Measurements from ENCODE around the gene HTT-AS.
"Not testable (repeated sequence)": the region's sequence is repeated elsewhere in the genome, so short reads cannot be mapped to it uniquely, and the experiment has no call there.

Gene HTT-AS

DNA sequence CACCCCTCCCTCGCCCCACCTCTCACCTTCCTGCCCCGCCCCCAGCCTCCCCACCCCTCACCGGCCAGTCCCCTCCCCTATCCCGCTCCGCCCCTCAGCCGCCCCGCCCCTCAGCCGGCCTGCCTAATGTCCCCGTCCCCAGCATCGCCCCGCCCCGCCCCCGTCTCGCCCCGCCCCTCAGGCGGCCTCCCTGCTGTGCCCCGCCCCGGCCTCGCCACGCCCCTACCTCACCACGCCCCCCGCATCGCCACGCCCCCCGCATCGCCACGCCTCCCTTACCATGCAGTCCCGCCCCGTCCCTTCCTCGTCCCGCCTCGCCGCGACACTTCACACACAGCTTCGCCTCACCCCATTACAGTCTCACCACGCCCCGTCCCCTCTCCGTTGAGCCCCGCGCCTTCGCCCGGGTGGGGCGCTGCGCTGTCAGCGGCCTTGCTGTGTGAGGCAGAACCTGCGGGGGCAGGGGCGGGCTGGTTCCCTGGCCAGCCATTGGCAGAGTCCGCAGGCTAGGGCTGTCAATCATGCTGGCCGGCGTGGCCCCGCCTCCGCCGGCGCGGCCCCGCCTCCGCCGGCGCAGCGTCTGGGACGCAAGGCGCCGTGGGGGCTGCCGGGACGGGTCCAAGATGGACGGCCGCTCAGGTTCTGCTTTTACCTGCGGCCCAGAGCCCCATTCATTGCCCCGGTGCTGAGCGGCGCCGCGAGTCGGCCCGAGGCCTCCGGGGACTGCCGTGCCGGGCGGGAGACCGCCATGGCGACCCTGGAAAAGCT lies at the start of gene HTT-AS, which contains the start of gene HTT:
TSS of gene HTT-AS (minus strand) at position 461 of the 768 bp plus-strand sequence.
TSS of gene HTT (plus strand) at position 604 of the 768 bp plus-strand sequence. CDS start at position 749, 145 bp downstream.
- peak; percentile 80 to 85 for DNase-seq

DNA sequence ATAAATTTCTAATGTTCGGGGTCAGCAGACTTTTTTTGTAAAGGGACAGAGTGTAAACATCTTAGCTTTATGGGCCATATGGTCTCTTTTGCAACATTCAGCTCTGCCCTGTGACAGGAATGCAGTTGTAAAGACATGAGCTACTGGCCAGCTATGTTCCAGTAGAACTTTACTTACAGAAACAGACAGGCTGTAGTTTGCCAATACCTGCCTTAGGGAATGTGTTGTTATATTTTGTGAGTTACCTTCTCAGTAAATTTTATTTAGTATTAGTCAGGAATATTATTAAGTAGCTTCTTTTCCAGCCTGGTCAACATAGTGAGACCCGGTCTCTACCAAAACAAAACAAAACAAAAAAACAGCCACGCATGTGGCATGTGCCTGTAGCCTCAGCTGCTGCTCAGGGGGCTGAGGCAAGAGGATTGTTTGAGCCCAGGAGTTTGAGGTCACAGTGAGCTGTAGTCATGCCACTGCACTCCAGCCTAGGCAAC lies 48.9 kb upstream of the HTT-AS start:
- DNase-seq = no peak

DNA sequence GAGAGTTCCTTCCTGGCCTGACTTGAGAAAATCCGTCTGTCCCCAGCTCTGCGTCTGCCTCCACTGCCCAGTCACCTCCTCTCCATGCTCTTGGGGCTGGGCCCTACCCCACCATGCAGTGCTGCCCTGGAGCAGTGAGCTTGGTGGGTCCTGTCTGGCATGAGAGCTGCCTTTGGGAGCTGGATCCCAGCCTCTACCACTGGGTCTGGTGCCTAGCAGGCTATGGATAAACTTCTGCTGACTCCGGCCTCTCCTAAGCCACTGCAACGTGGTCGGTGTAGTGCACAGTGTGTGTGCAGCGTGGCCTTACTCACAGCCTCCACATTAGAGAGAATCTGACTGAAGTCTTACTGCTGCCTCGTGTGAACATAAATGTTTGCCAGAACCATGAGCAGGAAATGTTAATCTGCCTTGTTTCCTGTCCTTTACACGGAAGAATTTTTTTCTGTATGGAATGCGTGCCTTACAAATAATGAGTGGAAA lies 47.8 kb upstream of the HTT-AS start:
- no peak for DNase-seq

DNA sequence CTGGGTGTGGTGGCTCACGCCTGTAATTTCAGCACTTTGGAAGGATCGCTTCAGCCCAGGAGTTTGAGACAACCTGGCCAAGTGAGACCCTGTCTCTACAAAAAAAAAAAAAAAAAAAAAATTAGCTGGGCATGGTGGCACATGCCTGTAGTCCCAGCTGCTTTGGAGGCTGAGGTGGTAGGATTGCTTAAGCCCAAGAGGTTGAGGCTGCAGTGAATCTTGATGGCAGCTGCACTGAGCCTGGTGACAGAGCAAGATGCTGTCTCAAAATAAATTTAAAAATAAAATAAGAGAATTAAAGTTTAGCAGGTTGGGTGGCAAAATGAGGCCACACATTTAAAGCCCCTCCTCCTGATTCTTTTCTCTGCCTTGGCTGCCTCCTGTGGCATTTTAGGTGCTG lies 47.3 kb upstream of the HTT-AS start:
- DNase-seq = no peak

DNA sequence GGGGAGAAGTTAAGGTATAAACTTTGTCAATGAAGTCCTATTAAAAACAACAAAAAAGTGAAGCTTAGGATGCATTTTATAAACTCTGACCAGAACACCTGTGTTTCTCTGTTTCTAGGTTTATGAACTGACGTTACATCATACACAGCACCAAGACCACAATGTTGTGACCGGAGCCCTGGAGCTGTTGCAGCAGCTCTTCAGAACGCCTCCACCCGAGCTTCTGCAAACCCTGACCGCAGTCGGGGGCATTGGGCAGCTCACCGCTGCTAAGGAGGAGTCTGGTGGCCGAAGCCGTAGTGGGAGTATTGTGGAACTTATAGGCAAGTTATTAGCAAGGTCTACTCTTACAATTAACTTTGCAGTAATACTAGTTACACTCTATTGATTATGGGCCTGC lies 46.8 kb upstream of the HTT-AS start:
- no peak for DNase-seq

DNA sequence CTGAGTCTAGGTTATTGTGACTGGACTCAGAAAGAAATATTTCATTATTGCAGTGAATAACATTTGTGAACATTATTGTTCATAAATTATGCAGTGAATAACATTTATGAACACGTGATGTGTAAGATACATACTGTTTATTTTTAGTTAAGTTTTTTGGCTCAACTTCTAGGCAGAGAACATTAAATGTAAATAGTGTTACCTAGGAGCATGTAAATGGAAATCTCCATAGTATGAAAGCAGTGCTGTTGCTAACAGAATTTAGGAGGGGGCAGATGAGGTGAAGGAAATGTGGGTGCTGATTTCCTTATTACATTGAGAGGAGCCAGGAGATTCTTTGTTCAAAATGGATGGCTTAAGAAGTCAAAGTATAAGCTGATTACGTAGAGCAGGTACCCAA lies 45.1 kb upstream of the HTT-AS start:
- no peak for DNase-seq

DNA sequence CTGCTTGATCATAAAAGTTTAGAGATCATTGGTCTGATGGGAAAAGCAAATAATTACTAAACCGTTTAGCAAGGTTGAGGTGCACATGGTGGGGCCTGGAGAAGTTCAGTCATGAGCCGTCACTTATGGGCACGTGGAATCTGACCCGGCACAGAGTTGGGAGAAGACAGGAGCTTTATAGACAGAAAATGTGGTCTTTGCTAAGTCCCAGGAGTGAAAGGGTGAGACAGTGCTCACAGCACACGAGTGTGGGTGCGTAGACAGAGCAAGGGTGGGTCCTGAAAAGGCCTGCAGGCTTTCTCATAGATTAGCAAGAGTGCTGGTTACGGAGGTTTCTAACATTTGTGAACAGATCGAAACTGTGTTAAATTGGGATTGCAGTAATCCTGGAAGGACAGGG lies 44.0 kb upstream of the HTT-AS start:
- no peak for DNase-seq

DNA sequence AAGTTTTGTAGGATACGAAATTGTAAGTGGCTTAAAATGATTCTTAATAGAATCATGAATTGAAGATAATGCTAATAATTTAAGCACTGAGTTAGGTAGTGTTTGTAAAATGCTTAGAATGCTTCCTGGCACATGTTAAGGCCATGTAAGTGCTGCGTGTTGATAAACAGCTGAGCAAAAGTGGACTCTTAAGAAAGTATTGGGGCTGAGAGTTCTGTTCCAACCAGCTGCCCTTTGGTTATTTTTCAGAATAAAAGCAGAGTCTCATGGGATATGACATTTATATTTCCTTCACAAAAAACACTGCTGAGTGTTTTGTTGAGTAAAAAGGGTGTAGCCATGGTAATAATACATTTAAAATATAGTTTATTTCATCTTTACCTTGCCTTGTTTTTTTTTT lies 42.6 kb upstream of the HTT-AS start:
- no peak for DNase-seq

DNA sequence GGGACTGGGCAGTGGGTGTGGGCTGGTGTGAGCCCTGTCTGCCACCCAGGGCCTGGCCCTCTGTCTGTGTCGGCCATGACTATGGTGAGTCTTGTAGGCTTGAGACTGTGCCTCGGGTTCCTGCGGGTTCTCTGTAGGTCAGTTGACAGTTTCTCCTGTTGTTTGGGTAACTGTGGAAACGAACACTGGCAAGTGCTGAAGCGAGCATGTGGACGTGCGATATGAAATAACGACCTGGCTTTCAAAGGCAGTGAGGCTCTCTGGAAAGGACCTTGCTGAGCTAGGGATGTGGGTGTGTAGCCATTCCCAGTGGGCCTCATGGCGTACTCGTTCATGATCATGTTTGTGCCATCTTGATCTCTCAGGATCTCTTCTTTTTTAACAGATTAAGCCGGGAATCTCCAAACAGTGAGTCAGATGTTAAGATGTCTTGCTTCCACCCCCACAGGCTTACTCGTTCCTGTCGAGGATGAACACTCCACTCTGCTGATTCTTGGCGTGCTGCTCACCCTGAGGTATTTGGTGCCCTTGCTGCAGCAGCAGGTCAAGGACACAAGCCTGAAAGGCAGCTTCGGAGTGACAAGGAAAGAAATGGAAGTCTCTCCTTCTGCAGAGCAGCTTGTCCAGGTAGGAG lies 41.4 kb upstream of the HTT-AS start:
- no peak for DNase-seq

DNA sequence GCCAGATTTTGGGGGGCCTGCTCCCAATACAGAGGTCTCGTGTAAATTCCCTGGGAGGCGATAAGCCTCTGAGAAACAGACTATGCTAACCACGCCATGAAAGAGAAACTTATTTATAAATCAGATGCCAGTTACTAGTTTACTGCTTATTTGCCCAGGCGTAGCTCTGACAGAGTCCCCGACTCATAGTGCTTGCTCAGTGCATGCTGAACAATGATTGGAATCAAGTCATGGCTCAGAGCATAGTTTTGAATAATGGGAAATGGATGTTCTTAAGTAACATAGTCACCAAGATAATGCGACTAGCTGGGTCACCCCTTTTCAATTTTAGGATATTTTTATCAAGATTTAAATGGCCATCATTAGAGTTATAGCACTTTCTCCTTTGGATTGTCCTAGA lies 40.0 kb upstream of the HTT-AS start:
- no peak for DNase-seq

DNA sequence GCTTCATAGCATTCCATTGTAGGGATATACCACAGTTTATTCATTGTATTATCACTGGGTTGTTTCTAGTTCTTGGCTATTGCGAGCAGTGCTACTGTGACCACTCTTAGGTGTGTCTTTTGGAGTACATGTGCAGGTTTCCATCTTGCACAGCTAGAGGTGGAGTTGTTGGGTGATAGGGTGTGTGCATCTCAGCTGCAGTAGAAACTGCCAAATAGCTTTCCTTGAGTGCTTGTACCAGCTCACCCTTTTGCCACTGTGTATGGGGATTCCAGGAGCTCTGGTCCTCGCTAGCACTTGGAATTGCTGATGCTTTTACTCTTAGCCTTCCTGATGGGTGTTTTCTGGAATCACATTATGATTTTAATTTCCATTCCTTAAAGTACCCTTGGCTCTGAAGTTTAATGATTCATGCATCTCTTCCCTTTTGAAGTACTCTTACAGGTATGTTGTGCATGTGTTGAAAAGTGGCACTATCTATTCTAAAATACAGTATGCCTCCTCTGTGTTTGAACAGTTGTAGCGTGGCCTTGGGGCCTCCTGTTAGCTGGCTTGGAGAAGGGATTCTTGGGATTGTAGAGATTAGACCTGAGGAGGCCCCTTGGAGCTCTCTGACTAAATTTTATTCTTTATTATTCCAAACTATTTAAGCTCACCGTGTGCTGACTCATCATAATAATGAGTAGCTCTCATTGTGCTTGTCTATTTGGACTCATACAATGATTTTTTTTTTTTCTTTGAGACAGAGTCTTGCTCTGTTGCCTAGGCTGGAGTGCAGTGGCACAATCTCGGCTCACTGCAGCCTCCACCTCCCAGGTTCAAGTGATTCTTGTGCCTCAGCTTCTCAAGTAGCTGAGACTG lies 38.5 kb upstream of the HTT-AS start:
- no peak for DNase-seq

DNA sequence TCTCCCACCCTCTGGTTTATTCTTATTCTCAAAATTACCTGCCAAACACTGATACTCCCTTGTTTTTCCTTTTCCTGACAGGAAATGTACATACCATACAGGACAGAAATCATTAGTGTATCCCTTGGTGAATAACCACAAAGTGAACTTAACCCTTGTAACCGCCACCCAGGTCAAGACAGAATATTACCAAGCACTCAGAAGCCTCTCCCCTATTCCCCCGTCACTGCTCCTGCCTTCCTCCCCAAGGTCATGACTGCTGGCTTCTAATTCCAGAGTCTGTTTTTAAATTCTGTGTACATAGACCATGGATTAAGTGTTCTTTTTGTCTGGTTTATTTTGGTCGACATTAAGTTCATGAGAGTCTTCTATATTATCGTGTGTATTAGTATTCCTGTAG lies 37.9 kb upstream of the HTT-AS start:
- DNase-seq = no peak

DNA sequence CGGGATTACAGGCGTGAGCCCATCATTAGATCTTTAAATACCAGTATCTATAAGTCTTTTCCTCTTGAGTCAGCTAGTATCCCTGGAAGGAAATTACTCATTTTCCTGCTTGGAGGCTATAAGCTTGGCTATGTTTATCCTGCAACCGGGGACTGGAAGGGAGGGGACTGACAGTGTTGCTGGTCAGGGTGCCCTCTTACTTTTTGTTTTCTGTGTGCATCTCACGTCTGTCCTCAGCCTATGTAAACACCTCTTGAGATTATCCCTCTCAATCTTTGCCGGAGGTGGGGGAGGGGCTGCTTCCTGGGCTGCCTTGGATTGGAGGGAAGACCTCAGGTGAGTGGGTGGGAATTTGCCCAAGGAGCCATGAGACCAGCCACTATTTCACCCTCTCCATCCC lies 37.1 kb upstream of the HTT-AS start:
- DNase-seq = no peak

DNA sequence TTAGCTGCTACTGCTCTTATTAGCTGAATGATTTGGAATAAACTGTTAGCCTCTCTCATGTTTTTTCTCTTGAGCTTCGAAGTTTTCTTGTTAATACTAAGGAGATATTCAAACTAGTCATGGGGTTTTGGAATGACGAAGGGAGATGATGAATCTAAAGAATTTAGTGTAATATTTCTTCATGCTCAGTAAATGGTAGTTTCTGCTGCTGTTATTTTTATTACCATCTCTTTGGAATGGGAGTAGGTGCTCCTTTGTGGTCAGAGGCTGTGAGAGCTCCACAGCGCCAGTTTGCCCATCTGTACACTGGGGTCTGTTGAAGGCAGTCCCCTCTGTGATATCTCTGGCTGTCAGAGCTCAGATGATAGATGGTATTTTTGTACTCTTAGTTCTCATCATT lies 33.9 kb upstream of the HTT-AS start:
- DNase-seq = no peak

DNA sequence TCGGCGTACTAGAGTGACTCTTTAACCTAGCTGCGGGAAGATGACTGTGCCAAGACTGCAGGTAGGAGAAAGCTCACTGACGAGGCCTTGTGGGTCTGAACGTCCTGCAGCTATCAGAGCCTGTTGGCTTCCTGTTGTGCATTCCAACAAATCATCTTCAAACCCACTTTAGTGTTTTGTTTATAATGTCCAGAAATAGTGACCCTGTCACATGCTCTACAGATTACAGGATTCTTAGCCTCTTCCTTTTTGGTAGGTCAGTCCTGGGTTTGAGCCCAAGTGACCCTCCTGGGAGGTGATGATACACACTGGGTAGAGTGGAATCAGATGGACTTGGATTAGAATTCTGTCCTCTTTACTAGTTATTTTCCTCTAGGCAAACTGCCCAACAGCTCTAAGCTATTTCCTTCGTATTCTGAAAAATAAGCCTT lies 33.4 kb upstream of the HTT-AS start:
- DNase-seq = no peak

DNA sequence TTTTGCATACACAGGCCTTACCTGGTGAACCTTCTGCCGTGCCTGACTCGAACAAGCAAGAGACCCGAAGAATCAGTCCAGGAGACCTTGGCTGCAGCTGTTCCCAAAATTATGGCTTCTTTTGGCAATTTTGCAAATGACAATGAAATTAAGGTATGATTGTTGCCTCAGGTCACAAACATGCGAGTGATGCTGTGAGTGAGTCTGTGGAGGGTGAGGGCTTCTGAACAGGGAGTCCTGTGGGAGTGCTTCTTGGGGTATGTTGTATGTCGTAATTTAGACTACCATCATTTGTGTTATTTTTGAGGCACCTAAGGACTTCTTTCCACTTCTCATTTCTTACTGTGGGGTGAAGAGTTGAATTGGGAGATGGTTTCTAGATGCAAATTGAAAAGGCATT lies 32.9 kb upstream of the HTT-AS start:
- DNase-seq = no peak

DNA sequence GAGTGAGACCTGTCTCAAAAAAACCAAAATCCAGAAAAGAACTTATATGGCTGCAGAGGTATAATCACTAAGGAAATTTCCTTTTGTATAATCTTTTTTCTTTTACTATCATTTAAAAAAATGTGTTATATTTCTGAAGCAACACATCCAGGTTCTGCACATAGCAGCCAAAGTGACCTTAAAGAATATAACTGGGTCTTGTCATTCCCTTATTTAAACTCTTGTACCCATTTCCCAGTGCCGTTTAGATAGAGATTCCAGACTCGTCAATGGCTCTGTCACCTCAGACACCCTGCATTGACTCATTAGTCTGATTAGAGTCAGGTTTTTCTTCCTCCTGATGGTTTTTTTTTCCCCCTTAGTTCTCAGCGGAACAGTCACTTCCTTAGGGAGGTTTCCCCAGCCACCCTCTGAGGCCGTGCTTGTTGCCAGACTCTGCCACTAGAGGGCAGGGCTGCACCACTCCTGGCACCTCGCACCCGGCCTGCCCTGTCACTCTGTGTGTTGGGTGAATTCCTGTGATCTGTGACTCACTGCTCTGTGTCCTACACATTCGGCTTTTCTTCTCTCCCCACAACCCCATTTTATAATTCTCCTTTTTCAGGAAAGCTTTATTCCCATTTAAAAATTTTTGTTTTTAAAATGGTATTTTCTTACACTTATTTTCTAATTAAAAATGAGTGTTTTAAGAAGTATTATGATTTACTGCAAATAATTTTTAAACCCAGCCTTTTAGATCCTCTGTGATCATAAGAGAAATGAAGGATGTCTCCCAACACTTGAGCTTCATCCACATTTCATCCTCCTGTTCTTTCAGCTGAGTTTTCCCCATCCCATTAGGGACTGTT lies 32.2 kb upstream of the HTT-AS start:
- peak; percentile 63 to 74 for DNase-seq

DNA sequence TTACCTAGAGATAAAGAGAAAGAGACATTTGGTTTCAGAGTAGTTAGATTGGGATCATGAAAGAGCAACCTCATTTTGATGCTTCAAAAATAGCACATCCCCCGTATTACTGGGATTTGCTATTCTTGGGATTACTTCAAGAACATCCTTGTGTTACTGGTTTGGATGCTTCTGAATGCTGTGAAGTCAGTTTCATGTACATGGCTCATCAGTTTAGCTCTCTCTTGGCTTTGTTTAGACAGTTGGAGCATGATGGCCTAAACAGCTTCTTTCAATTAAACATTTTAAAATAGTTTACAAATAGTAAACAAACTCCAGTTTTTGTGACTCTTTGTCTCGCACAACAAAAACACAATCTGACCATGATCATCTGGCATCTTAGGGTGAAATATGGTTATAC lies 24.0 kb upstream of the HTT-AS start:
- no peak for DNase-seq

DNA sequence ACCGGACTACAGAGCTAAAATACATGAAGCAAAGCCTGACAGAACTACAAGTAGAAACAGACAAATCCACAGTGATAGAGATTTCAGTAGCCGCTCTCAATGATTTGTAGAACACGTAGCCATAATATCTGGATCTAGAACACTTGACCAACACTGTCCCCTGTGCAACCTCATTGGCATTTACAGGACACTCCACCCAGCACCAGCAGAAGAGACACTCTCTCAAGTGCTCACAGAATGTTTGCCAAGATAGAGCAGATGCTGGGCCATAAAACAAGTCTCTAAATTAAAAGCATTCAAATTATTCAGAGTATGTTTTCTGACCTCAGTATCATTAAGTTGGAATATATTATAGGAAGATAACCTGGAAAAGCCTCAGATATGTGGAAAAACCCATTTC lies 21.9 kb upstream of the HTT-AS start:
- DNase-seq = no peak

DNA sequence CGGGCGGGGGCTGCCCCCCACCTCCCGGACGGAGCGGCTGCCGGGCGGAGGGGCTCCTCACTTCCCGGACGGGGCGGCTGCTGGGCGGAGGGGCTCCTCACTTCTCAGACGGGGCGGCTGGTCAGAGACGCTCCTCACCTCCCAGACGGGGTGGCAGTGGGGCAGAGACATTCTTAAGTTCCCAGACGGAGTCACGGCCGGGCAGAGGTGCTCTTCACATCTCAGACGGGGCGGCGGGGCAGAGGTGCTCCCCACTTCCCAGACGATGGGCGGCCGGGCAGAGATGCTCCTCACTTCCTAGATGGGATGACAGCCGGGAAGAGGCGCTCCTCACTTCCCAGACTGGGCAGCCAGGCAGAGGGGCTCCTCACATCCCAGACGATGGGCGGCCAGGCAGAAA lies 20.4 kb upstream of the HTT-AS start:
- DNase-seq = not testable (repeated sequence)

DNA sequence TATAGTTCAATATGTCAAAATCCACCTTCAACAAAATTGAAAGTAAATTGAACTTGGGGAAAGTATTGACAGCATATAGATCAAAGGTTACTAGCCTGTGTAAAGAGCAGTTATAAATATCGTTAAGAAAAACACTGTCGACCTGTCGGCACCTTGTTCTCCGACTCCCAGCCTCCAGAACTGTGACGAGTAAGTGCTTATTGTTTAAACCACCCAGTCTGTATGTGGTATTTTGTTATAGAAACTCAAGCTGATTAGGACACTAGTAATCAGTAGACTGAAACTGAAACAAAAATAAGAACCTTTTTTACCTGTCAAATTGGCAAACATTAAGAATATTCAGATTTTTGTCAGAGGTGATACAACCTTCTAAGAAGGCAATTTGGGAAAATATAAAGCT lies 17.1 kb upstream of the HTT-AS start:
- DNase-seq = no peak

DNA sequence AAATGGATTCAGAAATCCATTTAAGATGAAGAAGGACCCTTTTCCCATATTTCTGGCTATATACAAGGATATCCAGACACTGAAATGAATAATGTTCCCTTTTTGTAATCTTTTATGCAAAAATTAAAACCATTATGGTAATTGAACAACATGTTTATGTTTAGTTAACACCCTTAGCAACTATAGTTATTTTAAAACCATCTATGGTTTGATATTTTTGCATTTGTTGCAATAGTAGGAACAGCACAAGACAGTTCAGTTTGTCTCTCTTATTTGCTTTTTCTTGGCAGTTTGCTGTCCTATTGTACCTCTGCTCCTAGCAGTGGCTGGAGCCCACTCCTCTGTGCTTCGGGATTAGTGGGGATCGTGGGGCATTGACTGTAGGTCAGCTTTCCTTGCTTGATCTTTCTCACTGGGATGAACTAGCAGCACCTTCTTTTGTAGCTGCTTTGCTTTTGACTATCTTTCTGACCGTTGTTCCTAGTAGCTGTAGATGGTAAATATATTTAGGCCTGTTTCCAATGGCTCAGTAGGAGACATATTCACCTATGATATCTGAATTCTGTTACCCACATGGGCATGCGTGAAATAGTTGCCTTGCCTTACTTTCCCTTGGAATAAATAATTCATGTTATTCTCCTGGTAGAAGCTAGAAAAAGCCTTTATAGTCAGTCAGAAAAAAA lies 12.9 kb upstream of the HTT-AS start:
- DNase-seq = no peak
